HG03159 (cell line): Measurements from ENCODE around the gene FKBP9.
"Not testable (repeated sequence)": the region's sequence is repeated elsewhere in the genome, so short reads cannot be mapped to it uniquely, and the experiment has no call there.

Experiments used
- ATAC-seq: cut with Tn5 transposase; IDR thresholded peaks from one replicate; pipeline ENCODE4 v1.9.1; 2021; ENCODE audit warnings: mild to moderate bottlenecking, moderate library complexity; ENCODE audit not compliant: unreplicated experiment

FKBP9 gene

DNA sequence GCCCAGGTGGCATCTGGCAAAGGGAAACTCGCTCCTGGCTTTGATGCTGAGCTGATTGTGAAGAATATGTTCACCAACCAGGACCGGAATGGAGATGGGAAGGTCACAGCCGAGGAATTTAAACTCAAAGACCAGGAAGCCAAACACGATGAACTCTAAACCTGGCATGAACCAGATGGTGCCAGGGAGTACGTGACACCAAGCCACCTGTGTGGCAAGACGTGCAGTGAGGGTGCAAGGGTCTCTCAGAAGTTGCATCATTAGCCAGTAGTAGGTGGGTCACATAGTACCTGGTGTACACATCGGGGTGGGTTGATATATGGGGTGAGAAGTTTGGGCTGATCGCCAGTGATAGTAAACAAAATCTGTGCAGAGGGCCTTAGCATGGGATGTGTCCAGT is 48.0 kb downstream of the FKBP9 start:
- ATAC-seq: not testable (repeated sequence)

DNA sequence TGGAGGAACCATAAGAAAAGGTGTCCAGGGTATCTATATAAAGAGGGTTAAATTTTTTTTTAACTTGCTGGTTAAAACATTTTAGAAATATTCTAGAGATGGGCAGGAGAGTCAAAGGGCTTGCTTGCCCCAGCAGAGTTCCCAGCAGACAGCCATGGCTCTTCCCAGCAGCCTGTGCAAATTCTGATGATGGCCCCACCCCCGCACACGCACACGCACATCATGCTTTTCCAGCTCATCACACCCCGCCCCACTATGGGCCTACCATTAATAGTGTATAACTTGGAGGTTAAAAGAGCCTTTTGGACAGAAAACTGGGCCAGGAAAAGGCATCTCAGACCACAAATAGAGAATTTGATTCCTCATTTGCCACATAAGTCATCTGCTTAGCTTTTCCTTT is 48.5 kb downstream of the FKBP9 start:
- ATAC-seq: not testable (repeated sequence)

- no peak for ATAC-seq
Measured at GRCh38 chr7:33009734-33010133, 52.5 kb downstream of the FKBP9 start.

DNA sequence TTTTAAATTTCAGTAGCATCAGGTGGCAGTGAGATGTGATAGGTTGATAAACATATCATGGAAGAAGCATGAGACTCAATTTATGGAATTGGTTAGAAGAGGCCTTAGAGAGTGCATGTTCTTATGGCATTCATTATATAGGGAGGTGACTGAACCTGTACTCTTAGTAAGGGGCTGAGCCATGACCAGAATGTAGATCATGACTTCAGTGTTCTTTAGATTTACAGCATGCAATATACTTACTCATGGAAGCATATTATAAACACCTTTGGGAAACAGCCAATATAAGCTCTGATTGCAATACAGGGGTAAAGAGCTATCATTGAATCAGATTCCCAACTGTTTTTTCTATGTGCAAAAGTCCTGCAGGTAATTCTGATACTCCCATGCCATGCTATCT is 55.1 kb downstream of the FKBP9 start:
- no peak for ATAC-seq

DNA sequence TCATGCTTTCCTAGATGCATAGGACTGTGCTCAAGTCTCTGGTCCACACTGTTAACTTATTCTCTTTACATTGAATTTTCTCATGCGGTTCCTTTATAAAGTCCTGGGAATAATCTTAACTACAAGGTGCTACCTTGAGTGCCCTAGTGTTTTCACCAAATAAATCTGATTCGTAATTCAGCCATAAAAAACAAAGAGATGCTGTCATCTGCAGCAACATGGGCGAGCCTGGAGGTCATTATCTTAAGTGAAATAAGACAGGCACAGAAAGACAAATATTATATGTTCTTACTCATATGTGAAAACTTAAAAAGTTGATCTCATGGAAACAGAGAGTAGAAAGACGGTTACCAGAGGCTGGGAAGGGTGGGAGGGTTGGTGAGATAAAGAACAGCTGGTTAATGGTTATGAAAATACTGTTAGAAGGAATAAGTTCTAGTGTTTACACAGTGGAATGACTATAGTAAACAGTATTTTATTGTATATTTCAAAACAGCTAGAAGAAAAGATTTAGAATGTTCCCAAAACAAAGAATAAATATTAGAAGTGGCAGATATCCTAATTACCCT is 67.0 kb downstream of the FKBP9 start:
- ATAC-seq: no peak

- ATAC-seq: no peak
Measured at GRCh38 chr7:33035776-33036175, 78.5 kb downstream of the FKBP9 start.

- ATAC-seq: no peak
Measured at GRCh38 chr7:33038639-33039038, 81.4 kb downstream of the FKBP9 start.

- peak; percentile 42 for ATAC-seq
Measured at GRCh38 chr7:33039257-33039902, 82.1 kb downstream of the FKBP9 start.

- no peak for ATAC-seq
Measured at GRCh38 chr7:33039903-33040292, 82.7 kb downstream of the FKBP9 start.

GRCh38 chr7:33040803-33041516 is 83.7 kb downstream of the FKBP9 start:
- ATAC-seq: peak; percentile 91

DNA sequence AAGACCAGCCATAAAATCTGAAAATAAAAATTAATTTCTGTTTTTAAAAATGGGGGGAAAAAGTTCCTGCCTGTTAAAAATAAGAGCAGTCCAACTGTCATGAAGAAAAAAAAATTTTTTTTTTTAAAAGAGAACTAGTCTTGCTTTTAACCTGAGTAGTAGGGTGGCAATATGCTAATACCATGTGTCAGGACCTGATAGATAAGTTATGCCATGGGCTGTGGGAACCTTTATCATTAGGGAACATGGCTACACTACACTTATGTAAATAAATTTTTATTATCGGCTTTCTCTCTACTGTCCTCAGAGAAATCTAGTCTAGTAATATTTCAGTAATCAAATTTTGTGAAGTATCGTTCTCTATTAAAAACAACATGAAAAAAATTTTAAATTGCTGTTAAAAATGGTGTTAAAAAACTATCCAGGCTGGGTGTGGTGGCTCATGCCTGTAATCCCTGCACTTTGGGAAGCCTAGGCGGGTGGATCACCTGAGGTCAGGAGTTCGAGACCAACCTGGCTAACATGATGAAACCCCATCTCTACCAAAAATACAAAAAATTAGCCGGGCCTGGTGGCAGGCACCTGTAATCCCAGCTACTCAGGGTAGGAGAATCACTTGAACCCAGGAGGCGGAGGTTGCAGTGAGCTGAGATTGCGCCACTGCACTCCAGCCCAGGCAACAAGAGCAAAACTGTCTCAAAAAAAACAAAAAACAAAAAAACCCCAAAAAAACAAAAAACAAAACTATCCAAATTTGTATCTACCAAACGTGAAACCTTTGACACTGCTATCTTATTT is 84.6 kb downstream of the FKBP9 start:
- ATAC-seq: no peak

DNA sequence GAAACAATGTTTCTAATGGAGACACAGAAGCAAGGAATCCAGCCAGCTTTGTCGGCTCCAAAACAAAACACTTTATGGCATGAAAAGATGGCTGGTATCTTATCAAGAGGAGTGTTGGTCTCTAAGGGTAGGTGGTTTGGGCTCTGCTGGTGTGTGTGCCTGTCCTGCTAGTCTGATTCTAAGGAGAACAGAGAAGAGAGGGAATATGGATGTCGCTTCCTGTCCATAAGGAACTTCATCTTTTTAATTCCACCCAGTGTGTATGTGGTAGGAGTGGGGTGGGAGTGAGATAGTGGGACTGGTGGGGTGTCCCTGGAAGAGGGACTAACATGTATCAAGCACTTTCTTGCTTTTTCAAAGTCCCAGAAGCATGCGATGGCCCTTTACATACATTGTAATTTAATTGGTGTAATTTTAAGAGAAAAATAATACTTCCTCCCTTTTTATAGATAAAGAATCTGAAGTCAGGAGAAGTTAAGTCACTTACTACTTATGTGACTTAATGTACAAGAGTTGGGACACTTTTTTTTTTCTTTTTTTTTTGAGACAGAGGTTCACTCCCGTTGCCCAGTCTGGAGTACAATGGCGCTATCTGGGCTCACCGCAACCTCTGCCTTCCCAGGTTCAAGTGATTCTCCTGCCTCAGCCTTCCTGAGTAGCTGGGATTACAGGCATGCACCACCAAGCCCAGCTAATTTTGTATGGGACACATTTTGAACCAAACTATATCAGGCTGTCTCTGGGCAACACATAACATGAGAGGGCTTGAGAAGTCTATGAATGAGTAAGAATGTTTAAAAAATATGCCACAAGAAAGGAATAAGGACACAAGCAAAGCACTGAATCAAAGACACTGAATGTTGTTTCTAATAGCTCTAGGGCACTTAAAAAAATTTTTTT is 86.5 kb downstream of the FKBP9 start:
- no peak for ATAC-seq

GRCh38 chr7:33044401-33044718 is 87.1 kb downstream of the FKBP9 start:
- ATAC-seq: no peak

GRCh38 chr7:33044986-33045385 is 87.7 kb downstream of the FKBP9 start:
- peak; percentile 45 for ATAC-seq

- ATAC-seq: no peak
Measured at GRCh38 chr7:33048257-33048656, 91.0 kb downstream of the FKBP9 start.

- no peak for ATAC-seq
Measured at GRCh38 chr7:33048704-33049103, 91.5 kb downstream of the FKBP9 start.

DNA sequence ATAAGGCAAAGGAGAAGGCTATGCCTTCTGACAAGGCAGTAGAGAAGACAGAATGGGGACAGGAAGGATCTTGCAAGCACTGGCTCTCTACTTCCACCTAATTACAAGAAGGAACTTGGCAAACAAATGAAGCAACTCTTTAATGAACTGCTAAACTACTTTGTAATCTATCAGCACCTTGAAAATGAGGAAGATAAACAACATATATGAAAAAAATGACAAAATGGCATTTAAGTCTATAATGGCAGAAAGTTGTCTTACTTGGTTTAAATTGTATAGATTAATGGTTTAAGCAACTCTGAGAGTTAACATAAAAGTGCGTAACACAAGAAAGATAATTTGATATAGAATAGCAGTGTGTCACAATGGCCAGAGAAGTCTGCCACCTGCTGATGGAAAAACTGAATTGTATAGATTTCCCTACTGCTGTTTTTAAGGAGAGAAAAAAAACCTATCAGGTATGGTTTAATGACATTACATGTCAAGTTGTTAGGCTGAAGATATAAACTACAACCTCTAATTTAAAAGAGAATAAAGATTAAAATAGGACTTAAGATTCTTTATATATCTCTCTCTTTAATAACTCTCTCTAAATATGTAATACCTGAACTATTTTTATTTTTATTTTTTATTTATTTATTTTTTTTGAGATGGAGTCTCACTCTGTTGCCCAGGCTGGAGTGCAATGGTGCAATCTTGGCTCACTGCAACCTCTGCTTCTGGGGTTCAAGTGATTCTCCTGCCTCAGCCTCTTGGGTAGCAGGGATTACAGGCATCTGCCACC is 93.5 kb downstream of the FKBP9 start:
- ATAC-seq: peak; percentile 61

DNA sequence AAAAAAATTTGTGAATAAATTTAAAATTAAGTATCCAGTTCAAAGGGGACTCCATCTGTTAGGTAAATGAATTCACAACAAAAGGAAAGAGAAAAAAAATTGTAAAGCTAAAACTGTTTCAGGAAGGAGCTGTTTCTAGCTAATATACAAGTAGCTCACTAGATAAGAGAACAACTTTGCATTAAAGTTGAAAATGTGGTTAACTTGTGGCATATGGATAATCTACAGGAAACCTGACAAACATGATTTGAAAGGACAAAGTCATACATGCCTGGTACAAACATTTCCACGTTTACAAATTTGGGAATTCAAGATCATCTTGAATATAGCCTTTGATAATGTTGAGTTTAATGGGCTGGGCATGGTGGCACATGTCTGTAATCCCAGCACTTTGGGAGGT is 96.5 kb downstream of the FKBP9 start:
- ATAC-seq: no peak

GRCh38 chr7:33054261-33054964 is 97.2 kb downstream of the FKBP9 start:
- ATAC-seq: no peak
